Adrenal gland (tissue), 5 donors: Measurements from ENCODE around the gene CAND2.

ENCODE experiments used
- CTCF ChIP-seq, 6 experiments: fragments of 450-650 bp in 4 of 6; fragments of 200-600 bp in 2 of 6; sonication (generic) in 1 of 6; IDR thresholded peaks; 1 replicate in 5 of 6; 2 replicates in 1 of 6; pipeline versions ENCODE4 v1.5.1 to v1.8.0; 2016 to 2021; ENCODE audit warnings: antibody characterized with exemption in 6 of 6, mild to moderate bottlenecking in 2 of 6, moderate library complexity in 1 of 6
- POLR2A ChIP-seq, 2 donors: fragments of 450-650 bp; IDR thresholded peaks; one replicate each; pipeline ENCODE4 v1.6.1; 2017; ENCODE audit warnings: antibody characterized with exemption in 2 of 2, mild to moderate bottlenecking in 2 of 2, moderate library complexity in 1 of 2
- donor health status: DM: no; HTN: no; CAD: no.

GRCh38 chr3:12773030-12773709, 23.3 kb upstream of the CAND2 start:
- TF ChIP-seq CTCF (IDR thresholded peaks at IDR 0.05) (no peak), POLR2A (IDR thresholded peaks at IDR 0.05) (no peak)
